KOPT-K1 (cell line): Measurements from ENCODE around the gene CAMTA2.
A peak's percentile ranks its signal among the peaks of the same experiment; 100 is the strongest.

Experiments
- H3K27ac ChIP-seq: fragments of 200-600 bp; sonication (generic); 2 replicates; pipeline ENCODE4 v1.5.1; 2016; ENCODE audit warnings: antibody characterized with exemption, mild to moderate bottlenecking, low read depth, low read length; ENCODE audit not compliant: poor library complexity, severe bottlenecking
- H3K36me3 ChIP-seq: fragments of 200-600 bp; sonication (generic); 2 replicates; pipeline ENCODE4 v1.5.1; 2017; ENCODE audit warnings: antibody characterized with exemption, mild to moderate bottlenecking, low read length, moderate library complexity; ENCODE audit not compliant: insufficient read depth
- H3K9me3 ChIP-seq: fragments of 200-600 bp; sonication (generic); 2 replicates; pipeline ENCODE4 v1.5.1; 2017; ENCODE audit warnings: antibody characterized with exemption, low read length, mild to moderate bottlenecking; ENCODE audit not compliant: insufficient read depth, poor library complexity, severe bottlenecking

CAMTA2 gene

GRCh38 chr17:5019475-5019956 is 32.0 kb upstream of the CAMTA2 start:
- Histone ChIP-seq H3K27ac (no peak overlapping the region), H3K36me3 (peaks cover 23% of the 10 kb centered on the region; the same call in 1 of the 2 replicates), H3K9me3 (no peaks in the 10 kb centered on the region)

- H3K27ac ChIP-seq: no peak overlapping the region
- H3K36me3 ChIP-seq: peaks cover 29% of the 10 kb centered on the region; the same call in 1 of the 2 replicates
- H3K9me3 ChIP-seq: no peaks in the 10 kb centered on the region
Measured at GRCh38 chr17:5014357-5014756, 26.9 kb upstream of the CAMTA2 start.

DNA sequence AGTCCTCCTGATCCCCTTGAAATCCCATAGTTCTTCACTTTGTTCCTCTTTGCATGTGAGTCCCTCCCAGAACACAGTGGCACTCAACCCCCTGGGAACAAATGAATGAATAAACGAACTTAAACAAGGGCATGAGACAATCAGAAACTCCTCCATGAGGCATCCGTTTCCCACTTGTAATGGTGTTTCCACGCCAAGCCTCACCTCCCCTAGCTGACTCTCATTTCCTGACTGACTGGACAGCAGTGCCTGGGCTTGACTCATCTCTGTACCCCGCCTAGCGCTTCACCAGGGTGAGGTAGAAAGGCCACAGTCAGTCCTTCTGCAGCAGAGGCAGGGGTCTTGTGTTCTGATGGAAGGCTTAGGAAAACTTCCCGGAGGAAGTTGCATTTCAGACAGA is 24.5 kb upstream of the CAMTA2 start:
- Histone ChIP-seq H3K36me3 (peaks cover 37% of the 10 kb centered on the region; the same call in 1 of the 2 replicates), H3K9me3 (no peaks in the 10 kb centered on the region), H3K27ac (no peak overlapping the region)

GRCh38 chr17:5003214-5003867 is 15.9 kb upstream of the CAMTA2 start:
- H3K27ac ChIP-seq: no peak overlapping the region
- no peaks in the 10 kb centered on the region for H3K9me3 ChIP-seq
- H3K36me3 ChIP-seq: peaks cover 62% of the 10 kb centered on the region

DNA sequence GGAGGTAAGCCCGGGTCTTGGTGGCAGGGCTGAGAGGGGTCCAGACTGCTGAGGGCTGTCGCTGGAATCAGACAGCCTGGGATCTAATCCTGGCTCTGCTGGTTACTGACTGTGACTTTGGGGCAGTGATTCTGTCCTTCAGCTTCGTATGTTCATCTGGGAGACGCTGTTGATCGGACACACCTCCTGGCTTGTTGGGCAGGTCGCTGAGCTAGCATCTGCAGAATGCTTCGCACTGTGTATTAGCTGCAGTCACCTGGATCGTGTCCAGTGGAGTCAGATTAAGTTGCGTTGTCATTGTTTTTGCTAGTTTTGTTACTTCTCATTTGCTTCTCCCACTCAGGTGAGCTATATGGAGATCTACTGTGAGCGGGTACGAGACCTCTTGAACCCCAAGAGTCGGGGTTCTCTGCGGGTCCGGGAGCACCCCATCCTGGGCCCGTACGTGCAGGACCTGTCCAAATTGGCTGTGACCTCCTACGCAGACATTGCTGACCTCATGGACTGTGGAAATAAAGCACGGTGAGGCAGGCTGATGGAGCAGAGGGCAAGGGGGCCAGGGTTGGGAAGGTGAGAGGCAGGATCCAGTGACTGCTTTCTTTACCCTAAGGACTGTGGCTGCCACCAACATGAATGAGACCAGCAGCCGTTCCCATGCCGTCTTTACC is 14.8 kb upstream of the CAMTA2 start:
- H3K36me3 ChIP-seq: peaks cover 53% of the 10 kb centered on the region
- H3K27ac ChIP-seq: no peak overlapping the region
- H3K9me3 ChIP-seq: no peaks in the 10 kb centered on the region

GRCh38 chr17:5000237-5000639 is 12.8 kb upstream of the CAMTA2 start:
- H3K36me3 ChIP-seq: peaks cover 40% of the 10 kb centered on the region
- H3K9me3 ChIP-seq: no peaks in the 10 kb centered on the region
- H3K27ac ChIP-seq: no peak overlapping the region

DNA sequence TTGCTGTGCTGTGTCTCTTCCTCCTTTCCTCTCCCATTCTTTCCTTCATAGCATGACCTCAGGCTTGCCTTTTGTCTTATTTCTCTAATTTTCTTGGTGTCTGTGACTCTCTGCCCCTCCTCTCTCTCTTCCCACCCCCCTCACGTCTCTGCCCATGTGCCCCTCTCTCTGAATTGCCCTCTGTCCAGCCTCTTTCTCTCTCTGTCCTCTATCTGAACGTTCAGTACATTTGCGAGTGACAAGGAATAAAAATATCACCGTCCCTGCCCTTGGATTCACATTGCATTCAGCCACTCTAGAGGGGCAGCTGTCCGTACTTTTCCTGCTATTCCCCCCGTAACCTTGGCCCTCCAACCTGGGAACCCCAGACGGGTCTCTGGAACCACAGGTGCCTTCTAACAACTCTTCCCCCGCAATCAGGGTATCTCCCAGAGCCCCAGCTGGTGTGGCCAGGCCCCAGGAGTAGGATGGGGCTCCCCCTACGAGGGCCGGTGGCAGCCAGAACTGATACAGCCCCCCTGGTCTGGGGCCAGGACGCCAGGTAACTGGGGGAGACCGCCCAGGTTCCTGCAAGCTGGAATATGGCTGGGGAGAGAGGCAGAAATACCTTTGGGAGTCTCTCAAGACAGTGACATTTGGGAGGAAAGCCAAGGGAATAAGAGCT is 12.1 kb upstream of the CAMTA2 start:
- Histone ChIP-seq H3K27ac (no peak overlapping the region), H3K9me3 (no peaks in the 10 kb centered on the region), H3K36me3 (peaks cover 33% of the 10 kb centered on the region)

DNA sequence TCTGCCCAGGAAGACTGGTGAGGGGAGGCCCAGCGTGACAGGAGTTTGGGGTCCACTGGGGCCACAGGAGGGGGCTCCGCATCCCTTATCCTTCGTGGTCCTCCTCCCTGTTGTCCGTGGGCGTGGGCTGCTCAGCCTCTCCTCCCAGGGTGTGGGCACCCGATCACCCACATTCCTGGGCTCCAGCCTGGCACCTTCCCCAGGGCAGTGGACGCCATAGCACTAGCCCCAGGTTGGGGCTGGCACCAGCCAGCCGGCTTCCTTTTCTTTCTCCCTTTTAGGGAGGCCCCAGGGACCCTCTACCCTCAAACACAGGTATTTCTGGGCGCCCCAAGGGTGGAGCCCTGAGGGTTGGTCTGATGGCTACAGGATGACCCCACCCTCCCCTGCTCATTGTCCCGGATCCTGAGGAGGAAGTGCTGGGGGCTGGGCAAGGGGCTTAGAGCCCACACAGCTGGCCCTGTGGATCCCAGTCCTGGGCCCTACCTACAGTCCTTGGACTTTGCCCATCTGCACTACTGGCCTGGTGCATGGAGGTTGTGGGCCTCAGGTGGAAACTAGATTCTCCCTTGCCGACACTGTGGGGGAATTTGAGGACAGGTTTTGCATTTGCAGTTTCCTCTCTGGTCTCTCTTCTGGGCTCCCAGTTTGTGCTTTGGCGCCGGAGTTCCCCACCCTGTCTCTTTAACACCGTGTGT is 11.4 kb upstream of the CAMTA2 start:
- Histone ChIP-seq H3K27ac (no peak overlapping the region), H3K36me3 (peaks cover 26% of the 10 kb centered on the region), H3K9me3 (no peaks in the 10 kb centered on the region)

DNA sequence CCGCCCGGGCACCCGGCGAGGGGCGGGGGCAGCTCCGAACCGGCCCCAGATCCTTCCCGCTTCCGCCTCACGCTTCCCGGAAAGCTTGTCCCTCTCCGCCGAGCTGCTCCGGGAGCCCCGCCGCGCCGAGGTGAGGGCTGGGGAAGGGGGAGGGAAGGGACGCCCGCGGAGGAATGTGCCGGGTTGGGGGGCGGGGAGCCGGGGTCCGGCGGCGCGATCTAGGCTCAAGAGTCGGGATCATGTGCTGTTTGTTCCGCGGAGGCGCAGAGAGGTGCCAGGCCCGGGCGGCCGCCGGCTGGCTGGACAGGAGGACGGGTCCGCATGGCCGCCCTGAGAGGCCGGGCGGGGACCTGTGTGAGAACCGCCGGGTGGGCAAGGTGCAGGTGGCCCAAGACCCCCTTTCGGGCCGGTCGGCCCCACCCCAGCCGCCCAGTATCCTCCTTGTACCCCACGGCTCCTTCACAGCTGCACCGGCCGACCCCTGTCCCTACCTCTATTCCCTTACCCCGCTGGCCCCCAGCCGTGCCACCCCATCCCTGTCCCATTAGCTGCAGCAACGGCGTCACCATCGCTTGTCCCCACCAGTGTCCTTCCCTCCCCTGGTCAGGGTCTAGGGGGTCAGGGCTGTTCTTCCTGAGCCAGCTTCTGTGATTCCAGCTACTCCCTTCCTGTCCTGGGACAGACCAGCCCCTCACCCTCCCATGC is 10.7 kb upstream of the CAMTA2 start:
- peak overlapping the region; percentile 75 for H3K27ac ChIP-seq
- no peaks in the 10 kb centered on the region for H3K9me3 ChIP-seq
- H3K36me3 ChIP-seq: peaks cover 19% of the 10 kb centered on the region; the same call in 1 of the 2 replicates

GRCh38 chr17:4997302-4998026 is 10.0 kb upstream of the CAMTA2 start, which contains the start of the genes INCA1 and KIF1C:
INCA1 (minus strand) TSS chr17:4997522; CDS start chr17:4994437, 3,085 bp downstream.
KIF1C (plus strand) TSS chr17:4997950; CDS start chr17:5000247, 2,297 bp downstream.
- peak within 1 kb of the TSS; percentile 75 for H3K27ac ChIP-seq
- H3K9me3 ChIP-seq: no peaks in the 10 kb centered on the region
- H3K36me3 ChIP-seq: peaks cover 13% of the 10 kb centered on the region; the same call in 1 of the 2 replicates

- H3K27ac ChIP-seq: no peak overlapping the region
Measured at GRCh38 chr17:4994081-4994595, 6.7 kb upstream of the CAMTA2 start.

GRCh38 chr17:4987767-4988567 is 492 bp upstream of the CAMTA2 start:
- Histone ChIP-seq H3K36me3 (peaks cover under 1% of the 10 kb centered on the region; the same call in 1 of the 2 replicates), H3K27ac (peak overlapping the region; percentile 63), H3K9me3 (no peaks in the 10 kb centered on the region)

More at GRCh38 chr17:4994081-4994595, 6.7 kb upstream of the CAMTA2 start:
- Histone ChIP-seq H3K36me3 (no peaks in the 10 kb centered on the region), H3K9me3 (no peaks in the 10 kb centered on the region)

DNA sequence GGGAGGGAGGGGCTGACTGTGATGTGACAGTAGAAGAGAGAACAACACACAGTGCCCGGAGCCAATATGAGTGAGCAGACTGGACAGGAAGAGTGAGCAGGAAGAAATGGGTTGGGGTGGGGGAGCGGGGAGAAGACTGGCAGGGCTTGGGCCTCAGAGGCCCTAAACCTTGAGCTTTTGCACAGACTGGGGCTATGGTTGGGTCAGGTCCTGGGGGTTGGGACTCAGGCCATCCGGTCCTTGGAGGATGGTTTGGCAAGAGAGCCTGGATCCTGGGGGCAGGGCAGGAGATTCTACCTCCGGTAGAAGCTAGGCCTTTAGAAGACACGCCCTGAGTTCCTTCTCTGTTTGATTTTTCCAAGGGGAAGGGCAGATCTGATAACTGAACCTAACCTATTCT is 1.1 kb downstream of the CAMTA2 start:
- no peak overlapping the region for H3K27ac ChIP-seq
- no peaks in the 10 kb centered on the region for H3K9me3 ChIP-seq
- peaks cover 17% of the 10 kb centered on the region; the same call in 1 of the 2 replicates for H3K36me3 ChIP-seq
